Natural killer cell treated with Interleukin-12 subunit alpha and Interleukin-12 subunit beta and Interleukin-15 and Interleukin-18, amount 100 ng/mL, for 72 hours (primary cell): ENCODE data around the gene DDR1. TPM values are rescaled to one million over a fixed set of nuclear protein-coding genes. Genes with fewer than 3 reads are reported as not detected.
A peak's percentile ranks its signal among the peaks of the same experiment; 100 is the strongest.

ENCODE experiments used
- ATAC-seq, 2 donors: fragments of 150-1000 bp; cut with Tn5 transposase in 1 of 2; sonication (Bioruptor Pico), chemical (Tn5 transposase) in 1 of 2; 2 replicates each; pipeline ENCODE4 v1.10.0; 2021
- DNase-seq: peaks from one replicate; pipeline ENCODE4 v3.0.0; 2022; ENCODE audit warnings: low spot score
- H3K27ac Mint-ChIP-seq, 2 donors: 1 replicate in 1 of 2; 2 replicates in 1 of 2; pipeline ENCODE4 v1.8.0; 2022; ENCODE audit warnings: mixed read lengths in 2 of 2, mild to moderate bottlenecking in 1 of 2, moderate library complexity in 1 of 2
- H3K27me3 Mint-ChIP-seq, 2 donors: 1 replicate in 1 of 2; 2 replicates in 1 of 2; pipeline ENCODE4 v1.8.0; 2022; ENCODE audit warnings: mixed read lengths in 2 of 2
- H3K36me3 Mint-ChIP-seq: one replicate; pipeline ENCODE4 v1.8.0; 2022; ENCODE audit warnings: mixed read lengths
- H3K4me1 Mint-ChIP-seq, 2 donors: 1 replicate in 1 of 2; 2 replicates in 1 of 2; pipeline ENCODE4 v1.8.0; 2022; ENCODE audit warnings: low read depth in 2 of 2, mixed read lengths in 2 of 2, mild to moderate bottlenecking in 1 of 2
- H3K4me3 Mint-ChIP-seq: one replicate; pipeline ENCODE4 v1.8.0; 2022; ENCODE audit warnings: mixed read lengths
- H3K9me3 Mint-ChIP-seq: 2 replicates; pipeline ENCODE4 v1.8.0; 2022; ENCODE audit warnings: mixed read lengths
- total RNA-seq, 2 donors: library from RNA; stranded (reverse); gene quantifications; one replicate each; pipeline ENCODE4 v1.2.3, GENCODE V29; 2022

DDR1 gene
- total RNA-seq, 2 donors from 2014 or later: 2.9 to 7.4 TPM

DNA sequence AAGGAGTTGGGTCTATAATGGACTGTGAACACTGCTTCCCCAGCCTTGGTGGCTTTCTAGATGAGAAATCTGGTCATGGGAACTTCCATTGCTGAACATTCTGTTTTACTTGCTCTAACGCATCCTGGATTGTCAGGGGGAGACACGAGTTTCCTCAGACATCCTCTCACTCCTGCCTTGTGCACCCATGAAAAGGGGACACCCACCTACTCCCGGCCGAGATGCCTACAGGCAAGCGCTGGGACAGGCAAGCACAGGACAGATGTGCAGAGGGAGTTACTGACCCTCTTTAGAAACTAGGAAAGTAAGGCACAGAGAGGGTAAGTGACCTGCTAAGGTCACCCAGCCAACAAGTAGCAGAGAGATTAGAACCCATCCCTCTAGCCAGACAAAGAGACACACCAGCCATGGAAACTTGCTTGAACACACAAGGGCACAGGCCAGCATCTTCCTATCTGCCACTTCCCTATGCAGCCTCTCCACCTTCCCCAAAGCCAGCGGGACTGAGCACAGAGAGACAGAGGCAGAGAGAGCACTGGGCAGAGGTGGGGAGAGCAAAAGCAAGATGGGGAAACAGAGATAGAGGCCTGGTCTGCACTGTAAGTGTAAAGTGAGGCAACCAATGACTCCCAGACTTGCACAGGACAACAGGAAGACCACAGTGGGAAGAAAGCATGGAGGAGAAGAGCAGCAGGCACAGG is 48.5 kb downstream of the DDR1 start:
- Mint-ChIP-seq H3K27ac (no peak overlapping the region), H3K4me1 (peaks cover 0 to 3% of the 10 kb centered on the region in 2 donors), H3K9me3 (peaks cover 4% of the 10 kb centered on the region), H3K27me3 (peaks cover 9 to 11% of the 10 kb centered on the region in 2 donors), H3K36me3 (peaks cover 6% of the 10 kb centered on the region), H3K4me3 (no peak overlapping the region)
- DNase-seq (no peak), ATAC-seq (no peak)

DNA sequence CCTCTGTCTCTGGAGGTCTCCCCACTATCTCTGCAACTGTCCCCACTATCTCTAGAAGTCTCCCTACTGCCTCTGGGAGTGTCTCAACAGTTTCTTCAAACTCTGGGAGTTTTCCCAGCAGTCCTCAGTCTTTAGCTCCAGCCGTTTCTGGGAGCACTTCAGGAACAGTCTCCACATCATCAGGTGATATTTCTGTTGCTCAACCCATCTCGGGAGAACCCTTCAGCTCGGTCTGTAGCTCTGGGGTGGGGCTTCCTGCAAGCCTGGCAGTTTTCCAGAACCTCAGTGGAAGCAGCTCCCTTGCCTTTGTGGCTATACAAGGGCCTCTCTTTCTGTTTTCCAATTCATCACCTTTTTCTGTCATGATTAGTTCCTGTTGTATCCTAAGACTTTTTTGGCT is 50.7 kb downstream of the DDR1 start:
- Mint-ChIP-seq H3K27ac (no peak overlapping the region), H3K4me3 (no peak overlapping the region), H3K36me3 (no peaks in the 10 kb centered on the region), H3K4me1 (no peaks in the 10 kb centered on the region), H3K27me3 (peaks cover 9 to 11% of the 10 kb centered on the region in 2 donors), H3K9me3 (no peaks in the 10 kb centered on the region)
- DNase-seq (no peak), ATAC-seq (no peak)

DNA sequence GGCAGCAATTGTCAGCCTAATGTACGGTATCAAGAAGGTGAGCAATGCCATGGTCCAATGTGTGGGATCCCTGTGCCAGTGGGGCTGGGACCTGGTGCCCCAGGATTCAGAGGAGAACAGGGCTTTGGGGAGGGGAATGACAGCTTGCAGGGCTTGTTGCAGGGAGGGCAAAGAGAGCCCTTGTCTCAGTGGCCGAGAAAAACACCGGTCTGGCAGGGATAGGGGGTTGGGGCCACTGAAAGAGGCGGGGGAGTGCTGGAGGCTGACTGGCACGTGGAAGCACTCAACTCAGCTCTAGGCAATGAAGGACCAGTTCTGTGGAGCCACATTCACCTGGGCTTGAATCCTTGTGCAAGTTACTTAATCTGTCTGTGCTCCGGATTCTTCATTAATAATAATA is 52.9 kb downstream of the DDR1 start:
- no peak for DNase-seq
- Mint-ChIP-seq H3K27me3 (peaks cover 24 to 29% of the 10 kb centered on the region in 2 donors), H3K9me3 (no peaks in the 10 kb centered on the region), H3K36me3 (no peaks in the 10 kb centered on the region), H3K4me3 (no peak overlapping the region), H3K27ac (no peak overlapping the region), H3K4me1 (no peaks in the 10 kb centered on the region)
- ATAC-seq: no peak

DNA sequence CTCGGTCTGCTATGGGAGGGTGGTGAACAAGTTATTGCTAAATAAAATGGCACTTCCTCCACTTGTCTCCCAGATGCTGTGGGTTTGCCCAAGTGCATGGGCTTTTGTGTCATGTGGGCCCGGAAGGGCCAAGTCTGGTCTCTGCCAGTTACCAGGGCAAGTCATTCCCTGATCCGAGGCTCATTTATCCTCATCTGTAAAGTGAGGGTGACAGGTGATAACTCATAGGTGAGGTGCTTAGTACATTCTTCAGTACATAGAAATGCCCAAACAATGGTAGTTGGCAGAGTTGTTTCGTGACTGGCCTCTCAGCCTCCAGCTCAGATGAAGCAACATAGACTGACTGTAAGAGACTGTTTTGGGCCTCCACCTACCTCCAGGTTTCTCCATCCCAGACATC is 54.4 kb downstream of the DDR1 start:
- H3K9me3 Mint-ChIP-seq: no peaks in the 10 kb centered on the region
- no peak for ATAC-seq
- no peak overlapping the region for H3K27ac Mint-ChIP-seq
- no peak for DNase-seq
- no peak overlapping the region for H3K4me3 Mint-ChIP-seq
- no peaks in the 10 kb centered on the region for H3K4me1 Mint-ChIP-seq
- no peaks in the 10 kb centered on the region for H3K36me3 Mint-ChIP-seq
- peaks cover 30 to 42% of the 10 kb centered on the region in 2 donors for H3K27me3 Mint-ChIP-seq

GRCh38 chr6:30939473-30939872 is 55.2 kb downstream of the DDR1 start:
- DNase-seq: no peak
- Mint-ChIP-seq H3K36me3 (no peaks in the 10 kb centered on the region), H3K27ac (no peak overlapping the region), H3K4me1 (no peaks in the 10 kb centered on the region), H3K9me3 (no peaks in the 10 kb centered on the region), H3K4me3 (no peak overlapping the region), H3K27me3 (peaks cover 35 to 49% of the 10 kb centered on the region in 2 donors)
- no peak for ATAC-seq

GRCh38 chr6:30940361-30940986 is 56.2 kb downstream of the DDR1 start, which contains the start of gene MUCL3:
Gene MUCL3 (plus strand): TSS chr6:30940973. CDS start chr6:30941000, 27 bp downstream.
- no peak within 1 kb of the TSS for H3K4me3 Mint-ChIP-seq
- no peaks in the 10 kb centered on the region for H3K4me1 Mint-ChIP-seq
- H3K27ac Mint-ChIP-seq: no peak within 1 kb of the TSS
- ATAC-seq (no peak), DNase-seq (no peak)
- no peaks in the 10 kb centered on the region for H3K9me3 Mint-ChIP-seq
- no peaks in the 10 kb centered on the region for H3K36me3 Mint-ChIP-seq
- H3K27me3 Mint-ChIP-seq: peaks cover 34 to 55% of the 10 kb centered on the region in 2 donors

DNA sequence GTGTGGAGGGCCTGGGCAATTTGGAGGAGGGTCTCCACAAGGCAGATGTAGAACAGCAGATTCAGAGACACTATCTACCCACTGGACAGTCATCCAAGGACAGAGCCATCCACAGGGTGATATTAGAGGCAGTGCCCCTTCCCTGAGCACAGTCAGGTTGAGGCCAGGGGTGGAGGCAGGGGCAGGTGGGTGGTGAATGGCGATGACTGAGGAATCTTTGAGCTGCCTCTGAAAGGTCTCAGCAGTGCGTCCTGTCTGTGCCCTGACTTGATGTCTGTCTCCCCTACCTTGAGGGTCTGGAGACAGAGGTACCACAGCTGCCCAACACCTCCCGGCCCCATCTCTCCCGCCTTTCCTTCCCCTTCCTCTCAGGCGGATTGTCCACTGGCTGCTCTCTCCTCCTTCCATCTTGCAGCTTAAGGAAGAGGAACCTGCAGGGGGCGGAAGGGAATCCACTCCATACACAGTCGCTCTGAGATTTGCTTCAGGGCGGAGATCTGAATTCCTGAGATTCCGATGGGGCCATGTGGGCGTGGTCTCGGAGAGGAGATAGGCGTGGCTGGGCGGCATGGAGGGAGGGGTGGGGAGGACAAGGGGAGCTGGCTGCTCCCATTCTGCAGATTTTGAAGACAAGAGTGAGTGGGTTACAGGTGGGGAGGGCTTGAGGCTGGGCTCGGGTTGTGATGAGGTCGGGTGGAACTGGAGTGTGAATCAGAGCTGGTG is 58.2 kb downstream of the DDR1 start:
- Mint-ChIP-seq H3K4me1 (no peaks in the 10 kb centered on the region), H3K27ac (no peak overlapping the region), H3K36me3 (no peaks in the 10 kb centered on the region), H3K9me3 (no peaks in the 10 kb centered on the region), H3K4me3 (no peak overlapping the region), H3K27me3 (peaks cover 38 to 58% of the 10 kb centered on the region in 2 donors)
- ATAC-seq: peak in 1 of 2 donors; percentile 43
- DNase-seq: no peak

DNA sequence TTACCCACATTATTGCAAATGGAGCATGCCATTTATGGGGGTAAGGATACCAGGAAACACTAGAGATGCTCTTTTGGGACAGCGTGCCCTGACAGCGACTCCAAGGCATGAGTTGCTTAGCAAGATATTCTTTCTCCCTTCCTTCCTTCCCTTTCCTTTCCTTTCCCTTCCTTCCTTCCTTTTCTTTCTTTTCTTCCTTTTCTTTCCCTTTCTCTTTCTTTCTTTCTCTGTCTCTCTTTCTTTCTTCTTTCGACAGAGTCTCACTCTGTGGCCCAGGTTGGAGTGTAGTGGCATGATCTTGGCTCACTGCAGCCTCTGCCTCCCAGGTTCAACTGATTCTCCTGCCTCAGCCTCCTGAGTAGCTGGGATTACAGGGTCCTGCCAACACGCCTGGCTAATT is 59.7 kb downstream of the DDR1 start:
- Mint-ChIP-seq H3K4me3 (no peak overlapping the region), H3K36me3 (no peaks in the 10 kb centered on the region), H3K9me3 (no peaks in the 10 kb centered on the region), H3K27me3 (peaks cover 51 to 74% of the 10 kb centered on the region in 2 donors), H3K27ac (no peak overlapping the region), H3K4me1 (no peaks in the 10 kb centered on the region)
- DNase-seq: no peak
- ATAC-seq: no peak

DNA sequence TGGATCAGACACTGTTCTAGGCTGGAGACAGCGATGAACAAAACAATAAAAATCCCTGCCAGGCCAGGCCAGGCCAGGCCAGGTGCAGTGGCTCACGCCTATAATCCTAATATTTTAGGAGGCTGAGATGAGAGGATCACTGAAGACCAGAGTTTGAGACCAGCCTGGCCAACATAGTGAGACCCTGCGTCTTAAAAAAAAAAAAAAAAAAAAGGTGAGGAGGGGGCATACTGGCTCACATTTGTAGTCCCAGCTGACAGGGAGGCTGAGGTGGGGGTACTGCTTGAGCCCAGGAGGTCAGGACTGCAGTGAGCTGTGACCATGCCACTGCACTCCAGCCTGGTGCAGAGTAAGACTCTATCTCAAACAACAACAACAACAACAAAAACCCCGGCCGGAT is 61.0 kb downstream of the DDR1 start:
- Mint-ChIP-seq H3K9me3 (peaks cover 8% of the 10 kb centered on the region), H3K27me3 (peaks cover 58 to 85% of the 10 kb centered on the region in 2 donors), H3K27ac (no peak overlapping the region), H3K36me3 (no peaks in the 10 kb centered on the region), H3K4me3 (no peak overlapping the region), H3K4me1 (no peaks in the 10 kb centered on the region)
- ATAC-seq (no peak), DNase-seq (no peak)

DNA sequence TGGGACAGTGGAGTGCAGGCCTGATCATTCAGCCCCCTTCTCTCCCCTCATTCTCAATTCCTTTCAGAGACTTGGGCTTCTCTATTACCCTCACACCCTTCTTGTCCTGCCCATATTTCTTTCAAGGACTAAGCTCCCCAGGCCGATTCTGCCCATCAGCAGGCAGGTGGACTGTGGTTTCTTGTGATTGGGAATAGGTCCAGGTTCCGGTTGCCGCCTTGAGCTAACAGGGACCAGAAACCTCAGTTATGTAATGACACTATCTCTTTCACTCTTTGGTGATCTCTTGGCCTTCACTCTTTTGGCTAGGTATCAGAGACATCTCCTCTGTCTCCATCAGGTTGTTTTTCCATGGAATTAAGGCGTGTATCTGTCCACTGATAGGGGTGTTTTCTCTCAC is 62.9 kb downstream of the DDR1 start:
- H3K27ac Mint-ChIP-seq: no peak overlapping the region
- H3K36me3 Mint-ChIP-seq: no peaks in the 10 kb centered on the region
- DNase-seq (no peak), ATAC-seq (no peak)
- no peak overlapping the region for H3K4me3 Mint-ChIP-seq
- H3K4me1 Mint-ChIP-seq: peaks cover 7 to 8% of the 10 kb centered on the region in 2 donors
- peaks cover 9% of the 10 kb centered on the region for H3K9me3 Mint-ChIP-seq
- peaks cover 67 to 85% of the 10 kb centered on the region in 2 donors for H3K27me3 Mint-ChIP-seq

GRCh38 chr6:30948811-30949210 is 64.5 kb downstream of the DDR1 start:
- no peak overlapping the region for H3K27ac Mint-ChIP-seq
- no peak for ATAC-seq

More at GRCh38 chr6:30948811-30949210, 64.5 kb downstream of the DDR1 start:
- Mint-ChIP-seq H3K4me1 (peaks cover 10 to 13% of the 10 kb centered on the region in 2 donors), H3K36me3 (no peaks in the 10 kb centered on the region), H3K9me3 (peaks cover 9% of the 10 kb centered on the region), H3K27me3 (peaks cover 70 to 87% of the 10 kb centered on the region in 2 donors), H3K4me3 (no peak overlapping the region)
- no peak for DNase-seq
